Measurements from ENCODE around the gene SCML1.

SCML1 gene

GRCh38 chrX:17758382-17758781, 21.1 kb downstream of the SCML1 start:
- DNase-seq (ENCODE audit: low read depth in 1 of 2, low spot score in 1 of 2) = no peak

GRCh38 chrX:17759990-17760389, 22.7 kb downstream of the SCML1 start:
- no peak overlapping the region for H3K27ac ChIP-seq (replicated peaks)
- no peak overlapping the region for H3K4me3 ChIP-seq (replicated peaks; ENCODE audit: insufficient read depth, low read length)
- TF ChIP-seq, protein P1, sequence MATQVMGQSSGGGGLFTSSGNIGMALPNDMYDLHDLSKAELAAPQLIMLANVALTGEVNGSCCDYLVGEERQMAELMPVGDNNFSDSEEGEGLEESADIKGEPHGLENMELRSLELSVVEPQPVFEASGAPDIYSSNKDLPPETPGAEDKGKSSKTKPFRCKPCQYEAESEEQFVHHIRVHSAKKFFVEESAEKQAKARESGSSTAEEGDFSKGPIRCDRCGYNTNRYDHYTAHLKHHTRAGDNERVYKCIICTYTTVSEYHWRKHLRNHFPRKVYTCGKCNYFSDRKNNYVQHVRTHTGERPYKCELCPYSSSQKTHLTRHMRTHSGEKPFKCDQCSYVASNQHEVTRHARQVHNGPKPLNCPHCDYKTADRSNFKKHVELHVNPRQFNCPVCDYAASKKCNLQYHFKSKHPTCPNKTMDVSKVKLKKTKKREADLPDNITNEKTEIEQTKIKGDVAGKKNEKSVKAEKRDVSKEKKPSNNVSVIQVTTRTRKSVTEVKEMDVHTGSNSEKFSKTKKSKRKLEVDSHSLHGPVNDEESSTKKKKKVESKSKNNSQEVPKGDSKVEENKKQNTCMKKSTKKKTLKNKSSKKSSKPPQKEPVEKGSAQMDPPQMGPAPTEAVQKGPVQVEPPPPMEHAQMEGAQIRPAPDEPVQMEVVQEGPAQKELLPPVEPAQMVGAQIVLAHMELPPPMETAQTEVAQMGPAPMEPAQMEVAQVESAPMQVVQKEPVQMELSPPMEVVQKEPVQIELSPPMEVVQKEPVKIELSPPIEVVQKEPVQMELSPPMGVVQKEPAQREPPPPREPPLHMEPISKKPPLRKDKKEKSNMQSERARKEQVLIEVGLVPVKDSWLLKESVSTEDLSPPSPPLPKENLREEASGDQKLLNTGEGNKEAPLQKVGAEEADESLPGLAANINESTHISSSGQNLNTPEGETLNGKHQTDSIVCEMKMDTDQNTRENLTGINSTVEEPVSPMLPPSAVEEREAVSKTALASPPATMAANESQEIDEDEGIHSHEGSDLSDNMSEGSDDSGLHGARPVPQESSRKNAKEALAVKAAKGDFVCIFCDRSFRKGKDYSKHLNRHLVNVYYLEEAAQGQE (IDR thresholded peaks at IDR 0.05; ENCODE audit: insufficient replicate concordance, low read depth) = no peak
- no peak for TF ChIP-seq SPI1 (IDR thresholded peaks at IDR 0.05; ENCODE audit: borderline replicate concordance, low read depth)
- H3K27me3 ChIP-seq (ENCODE audit: insufficient read depth, poor library complexity, severe bottlenecking) = no peaks in the 10 kb centered on the region
- DNase-seq (ENCODE audit: low read depth in 1 of 2, low spot score in 1 of 2) = no peak

More at GRCh38 chrX:17758382-17758781, 21.1 kb downstream of the SCML1 start:
- TF ChIP-seq CTCF (IDR thresholded peaks at IDR 0.05; ENCODE audit: insufficient read depth, low read length) (no peak), GABPA (IDR thresholded peaks at IDR 0.05; ENCODE audit: low read depth) (no peak), POLR2AphosphoS5 (IDR thresholded peaks at IDR 0.05; ENCODE audit: low read depth) (no peak), SPI1 (IDR thresholded peaks at IDR 0.05; ENCODE audit: borderline replicate concordance, low read depth) (no peak)
- TF ChIP-seq, protein P1 (IDR thresholded peaks at IDR 0.05; ENCODE audit: insufficient replicate concordance, low read depth) = no peak
- Histone ChIP-seq H3K4me3 (replicated peaks; ENCODE audit: insufficient read depth, low read length) (no peak overlapping the region), H3K27me3 (ENCODE audit: insufficient read depth, poor library complexity, severe bottlenecking) (peaks cover 2% of the 10 kb centered on the region), H3K27ac (replicated peaks) (no peak overlapping the region)

DNA sequence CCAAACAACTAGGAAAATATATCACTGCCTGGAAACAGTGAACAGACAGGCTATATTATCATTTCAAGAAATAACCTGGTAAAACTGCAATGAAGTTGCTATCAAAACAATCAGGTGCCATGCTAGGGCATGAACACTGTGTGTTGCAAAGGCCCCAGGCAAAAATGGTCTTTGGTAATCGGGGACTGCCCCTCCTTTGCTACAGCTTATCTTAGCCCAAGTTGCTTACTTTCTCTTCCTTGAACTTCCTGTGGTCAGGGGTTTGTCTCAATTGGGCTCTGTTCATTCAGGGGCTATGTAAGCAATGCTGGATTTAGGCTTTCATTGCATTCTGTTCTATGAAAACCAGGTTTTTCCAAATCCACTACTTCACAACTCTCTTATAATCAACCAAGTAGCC, 30.4 kb downstream of the SCML1 start:
- H3K4me3 ChIP-seq (replicated peaks; ENCODE audit: insufficient read depth, low read length) = no peak overlapping the region
- H3K27me3 ChIP-seq (ENCODE audit: insufficient read depth, poor library complexity, severe bottlenecking) = no peaks in the 10 kb centered on the region
- TF ChIP-seq, protein P1 (IDR thresholded peaks at IDR 0.05; ENCODE audit: insufficient replicate concordance, low read depth) = no peak
- TF ChIP-seq POLR2AphosphoS5 (IDR thresholded peaks at IDR 0.05; ENCODE audit: low read depth) (no peak), SPI1 (IDR thresholded peaks at IDR 0.05; ENCODE audit: borderline replicate concordance, low read depth) (no peak), CTCF (IDR thresholded peaks at IDR 0.05; ENCODE audit: insufficient read depth, low read length) (no peak), GABPA (IDR thresholded peaks at IDR 0.05; ENCODE audit: low read depth) (no peak)
- DNase-seq (ENCODE audit: low read depth in 1 of 2, low spot score in 1 of 2) = no peak
- no peak overlapping the region for H3K27ac ChIP-seq (replicated peaks)

DNA sequence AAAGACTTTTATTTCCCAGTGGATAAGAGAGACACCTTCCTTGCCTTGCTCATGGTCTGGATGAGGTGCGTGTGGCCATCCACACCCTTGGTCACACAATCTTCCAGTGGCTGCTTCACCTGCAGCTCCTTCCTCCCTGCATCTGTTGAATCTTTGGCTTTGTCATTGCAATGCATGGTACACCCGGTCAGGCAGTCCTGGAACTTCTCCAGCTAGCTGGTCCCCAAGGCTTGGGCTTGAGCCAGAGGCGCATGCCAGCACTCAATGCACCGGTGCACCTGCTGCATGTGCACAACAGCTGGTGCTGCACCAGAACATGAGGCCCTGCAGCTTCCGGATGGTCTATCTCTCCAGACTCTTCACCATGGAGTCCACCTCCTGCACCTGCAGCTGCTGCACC, 31.7 kb downstream of the SCML1 start:
- TF ChIP-seq, protein P1 (IDR thresholded peaks at IDR 0.05; ENCODE audit: insufficient replicate concordance, low read depth) = no peak
- no peak overlapping the region for H3K4me3 ChIP-seq (replicated peaks; ENCODE audit: insufficient read depth, low read length)
- DNase-seq (ENCODE audit: low read depth in 1 of 2, low spot score in 1 of 2) = no peak
- no peaks in the 10 kb centered on the region for H3K27me3 ChIP-seq (ENCODE audit: insufficient read depth, poor library complexity, severe bottlenecking)
- no peak overlapping the region for H3K27ac ChIP-seq (replicated peaks)

Measured in HL-60 (cell line).